Frontal cortex (tissue), 4 donors: Measurements from ENCODE around the gene STARD9. TPM values are rescaled to one million over a fixed set of nuclear protein-coding genes. Genes with fewer than 3 reads are reported as not detected.
"Not testable (repeated sequence)": the region's sequence is repeated elsewhere in the genome, so short reads cannot be mapped to it uniquely, and the experiment has no call there.

Experiments used
- DNase-seq, 2 donors: peaks; one replicate each; pipeline ENCODE4 v3.0.0; 2012; ENCODE audit warnings: low spot score in 2 of 2
- FAIRE-seq: peaks from 2 replicates; lab custom pipeline; 2012; peaks lifted over from hg19 to GRCh38; lab: Jason Lieb, UNC
- total RNA-seq: library from RNA; depleted of rRNA; stranded (reverse); fragments of >200 nt; gene quantifications from one replicate; pipeline ENCODE4 v1.2.3, GENCODE V29; 2014
- donor health status: control.
- donor health status: control.
- donor health status: control.

The STARD9 gene
- total RNA-seq, 1 donor from 2014 or later: 5.3 TPM

DNA sequence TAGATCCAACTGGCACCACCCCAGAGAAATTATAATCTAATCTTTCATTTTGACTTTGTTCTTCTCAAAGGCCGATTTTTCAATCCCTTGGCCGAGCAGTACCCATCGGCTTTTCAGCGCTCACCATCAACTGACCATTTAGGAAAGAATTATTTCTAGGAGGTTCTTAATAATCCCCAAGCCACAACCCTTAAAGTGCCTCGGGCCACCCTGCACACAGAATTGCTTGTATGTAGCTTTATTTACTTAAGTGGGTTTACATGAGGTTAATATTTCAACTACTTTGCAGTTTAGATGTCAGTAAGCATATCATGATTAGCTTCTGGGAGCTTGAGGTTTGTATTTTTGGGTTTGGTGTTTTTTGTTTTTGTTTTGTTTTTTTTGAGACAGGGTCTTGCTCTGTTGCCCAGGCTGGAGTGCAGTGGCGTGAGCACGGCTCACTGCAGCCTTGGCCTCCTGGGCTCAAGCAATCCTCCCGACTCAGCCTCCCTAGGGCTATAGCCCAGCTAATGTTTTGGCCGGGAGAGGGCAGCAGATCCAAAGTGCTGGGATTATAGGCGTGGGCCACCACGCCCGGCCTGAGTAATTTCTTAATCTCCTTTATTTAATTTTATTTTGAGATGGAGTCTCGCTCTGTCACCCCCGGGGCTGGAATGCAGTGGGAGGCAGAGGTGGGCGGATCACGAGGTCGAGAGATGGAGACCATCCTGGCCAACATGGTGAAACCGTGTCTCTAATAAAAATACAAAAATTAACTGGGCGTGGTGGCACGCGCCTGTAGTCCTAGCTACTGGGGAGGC, 162.3 kb downstream of the STARD9 start:
- FAIRE-seq: no peak

DNA sequence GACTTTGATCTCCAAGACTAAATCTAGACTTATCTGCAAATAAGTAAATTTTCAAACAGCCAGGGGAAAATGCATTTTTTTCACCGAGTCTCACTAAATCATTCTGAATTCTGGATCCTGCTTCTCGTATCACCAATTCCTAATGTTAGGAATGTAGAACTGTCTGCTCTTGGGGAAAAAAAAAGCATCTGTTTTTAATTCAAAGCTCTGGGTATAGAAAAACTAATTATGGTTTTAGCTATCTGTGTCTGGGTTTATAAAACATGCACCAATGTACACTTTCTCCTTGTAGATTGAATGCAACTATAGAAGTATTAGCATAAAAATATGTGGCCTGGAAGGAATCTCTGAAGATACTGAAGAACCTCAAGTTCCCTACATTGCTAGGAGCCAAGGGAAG, 166.3 kb downstream of the STARD9 start:
- FAIRE-seq (no peak), DNase-seq (no peak)

More for the DNA sequence above, 162.3 kb downstream of the STARD9 start:
- no peak for DNase-seq

DNA sequence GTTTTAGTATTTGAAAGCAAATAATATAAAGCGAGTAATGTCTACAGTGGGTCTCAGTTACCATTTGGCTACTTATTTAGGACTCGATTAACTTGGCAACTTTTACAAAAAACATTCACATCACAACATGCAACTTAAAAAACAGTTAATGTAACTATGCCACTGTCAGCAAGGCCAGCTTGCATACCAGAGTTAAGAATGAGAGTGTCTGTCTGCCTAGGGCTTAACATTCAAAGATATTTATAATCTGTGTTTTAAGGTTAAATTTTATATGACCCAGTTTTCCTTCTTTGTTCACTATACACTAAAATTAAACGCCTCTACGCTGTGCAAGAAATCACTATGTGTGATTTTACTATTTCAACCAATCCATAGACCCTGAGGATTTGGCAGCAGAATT, 166.7 kb downstream of the STARD9 start:
- DNase-seq (no peak), FAIRE-seq (no peak)

DNA sequence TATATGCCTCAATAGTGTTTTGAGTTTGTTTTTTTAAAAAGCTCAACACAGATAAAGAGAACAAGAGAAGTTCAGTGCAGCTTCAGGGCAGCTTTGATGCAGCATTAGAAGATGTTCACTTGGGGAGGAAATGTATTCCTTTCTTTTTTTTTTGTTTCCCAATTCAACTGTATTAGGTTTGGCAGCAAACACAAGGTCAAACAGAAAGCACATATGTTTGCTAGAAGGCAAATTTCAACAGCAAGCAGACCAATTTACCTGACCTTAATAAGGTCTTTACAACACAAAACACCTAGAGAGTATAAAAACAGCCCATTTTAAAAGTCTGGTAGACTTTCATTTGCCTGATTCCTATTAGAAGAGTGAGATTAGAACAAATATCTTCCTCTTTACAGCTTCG, 168.8 kb downstream of the STARD9 start:
- FAIRE-seq: no peak

DNA sequence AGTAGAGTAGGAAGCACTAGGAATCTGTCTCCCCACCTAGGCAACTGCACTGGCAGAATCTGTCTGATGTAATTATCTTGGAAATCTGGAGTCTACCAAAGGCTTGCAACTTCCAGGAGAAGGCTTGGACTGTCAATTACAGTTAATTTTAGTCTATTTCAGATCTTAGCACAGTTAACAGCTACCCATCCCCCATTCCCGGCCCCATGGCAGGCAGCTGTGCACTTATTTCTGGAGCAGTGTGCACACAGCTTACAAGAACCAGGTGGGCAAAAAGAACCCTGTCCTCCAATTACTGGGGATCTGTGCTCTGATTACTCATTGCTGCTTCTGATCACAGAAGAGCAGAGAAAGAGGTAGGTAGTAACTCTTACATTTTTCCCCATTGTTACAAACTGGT, 173.9 kb downstream of the STARD9 start:
- no peak for FAIRE-seq

More for the DNA sequence above, 168.8 kb downstream of the STARD9 start:
- DNase-seq: no peak

DNA sequence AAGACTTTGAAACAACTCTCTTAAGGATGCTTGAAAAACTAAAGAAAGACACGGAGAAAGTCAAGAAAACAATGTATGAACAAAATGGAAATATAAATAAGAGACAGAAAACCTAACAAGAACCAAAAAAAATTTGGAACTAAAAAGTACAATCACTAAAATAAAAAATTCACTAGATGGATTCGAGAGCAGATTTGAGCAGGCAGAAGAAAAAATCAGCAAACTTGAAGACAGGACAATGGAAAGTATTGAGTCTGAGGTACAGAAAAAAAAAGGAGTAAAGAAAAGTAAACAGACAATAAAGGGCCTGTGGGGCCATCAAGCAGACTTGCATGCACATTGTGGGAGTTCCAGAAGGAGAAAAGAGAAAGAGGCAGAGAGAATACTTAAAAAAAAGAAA, 174.9 kb downstream of the STARD9 start:
- FAIRE-seq: no peak
- DNase-seq: no peak

More for the DNA sequence above, 173.9 kb downstream of the STARD9 start:
- DNase-seq: no peak

DNA sequence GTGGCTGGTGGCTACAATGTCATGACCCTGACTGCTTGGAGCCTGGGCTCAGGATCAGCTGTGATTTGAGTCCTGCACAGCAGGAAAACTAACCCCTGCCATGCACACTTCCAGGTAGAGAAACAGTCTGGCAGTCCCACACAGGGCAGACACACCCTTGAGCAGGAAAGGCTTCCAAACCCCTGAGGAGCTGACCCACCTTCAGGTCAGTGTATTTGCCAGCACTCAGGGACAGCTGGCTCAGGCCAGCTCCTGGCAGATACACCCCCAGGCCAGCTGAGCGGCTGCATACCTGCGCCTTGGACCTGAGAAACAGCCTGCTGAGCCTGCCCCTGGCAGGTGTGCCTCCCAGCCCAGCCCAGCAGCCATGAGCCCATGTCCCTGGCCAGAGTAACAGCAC, 183.7 kb downstream of the STARD9 start:
- DNase-seq: no peak
- FAIRE-seq: no peak

DNA sequence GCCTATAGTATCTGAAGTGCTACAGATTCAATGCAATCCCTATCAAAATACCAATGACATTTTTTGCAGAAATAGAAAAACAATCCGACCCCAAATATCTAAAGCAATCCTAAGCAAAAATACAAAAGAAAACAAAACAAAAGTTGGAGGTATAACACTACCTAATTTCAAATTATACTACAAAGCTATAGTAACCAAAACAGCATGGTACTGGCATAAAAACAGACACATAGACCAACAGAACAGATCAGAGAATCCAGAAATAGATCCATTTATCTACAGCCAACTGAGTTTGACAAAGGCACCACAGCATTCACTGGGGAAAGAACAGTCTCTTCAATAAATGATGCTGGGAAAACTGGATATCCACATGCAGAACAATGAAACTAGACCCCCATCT, 185.4 kb downstream of the STARD9 start:
- DNase-seq: no peak
- FAIRE-seq: no peak

DNA sequence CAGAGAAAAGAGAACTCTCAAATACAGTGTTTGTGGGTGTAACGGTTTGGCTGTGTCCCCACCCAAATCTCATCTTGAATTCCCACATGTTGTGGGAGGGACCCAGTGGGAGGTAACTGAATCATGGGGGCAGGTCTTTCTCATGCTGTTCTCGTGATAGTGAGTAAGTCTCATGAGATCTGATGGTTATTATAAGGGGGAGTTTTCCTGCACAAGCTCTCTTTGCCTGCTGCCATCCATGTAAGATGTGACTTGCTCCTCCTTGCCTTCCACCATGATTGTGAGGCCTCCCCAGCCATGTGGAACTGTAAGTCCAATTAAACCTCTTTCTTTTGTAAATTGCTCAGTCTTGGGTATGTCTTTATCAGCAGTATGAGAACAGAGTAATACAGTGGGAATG, 186.4 kb downstream of the STARD9 start:
- not testable (repeated sequence) for FAIRE-seq, DNase-seq

DNA sequence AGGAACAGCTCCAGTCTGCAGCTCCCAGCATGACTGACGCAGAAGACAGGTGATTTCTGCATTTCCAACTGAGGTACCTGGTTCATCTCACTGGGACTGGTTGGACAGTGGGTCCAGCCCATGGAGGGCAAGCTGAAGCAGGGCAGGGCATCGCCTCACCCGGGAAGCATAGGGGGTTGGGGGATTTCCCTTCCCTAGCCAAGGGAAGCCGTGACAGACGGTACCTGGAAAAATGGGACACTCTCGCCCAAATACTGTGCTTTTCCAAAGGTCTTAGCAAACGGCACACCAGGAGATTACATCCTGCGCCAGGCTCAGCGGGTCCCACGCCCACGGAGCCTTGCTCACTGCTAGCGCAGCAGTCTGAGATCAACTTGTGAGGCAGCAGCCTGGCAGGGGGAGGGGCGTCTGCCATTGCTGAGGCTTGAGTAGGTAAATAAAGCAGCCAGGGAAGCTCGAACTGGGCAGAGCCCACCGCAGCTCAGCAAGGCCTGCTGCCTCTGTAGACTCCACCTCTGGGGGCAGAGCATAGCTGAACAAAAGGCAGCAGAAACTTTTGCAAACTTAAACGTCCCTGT, 188.8 kb downstream of the STARD9 start:
- DNase-seq, FAIRE-seq: not testable (repeated sequence)

DNA sequence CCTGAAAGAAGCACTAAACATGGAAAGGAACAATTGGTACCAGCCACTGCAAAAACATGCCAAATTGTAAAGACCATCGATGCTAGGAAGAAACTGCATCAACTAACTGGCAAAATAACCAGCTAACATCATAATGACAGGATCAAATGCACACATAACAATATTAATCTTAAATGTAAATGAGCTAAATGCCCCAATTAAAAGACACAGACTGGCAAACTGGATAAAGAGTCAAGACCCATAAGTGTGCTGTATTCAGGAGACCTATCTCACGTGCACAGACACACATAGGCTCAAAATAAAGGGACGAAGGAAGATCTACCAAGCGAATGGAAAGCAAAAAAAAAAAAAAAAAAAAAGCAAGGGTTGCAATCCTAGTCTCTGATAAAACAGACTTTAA, 190.7 kb downstream of the STARD9 start:
- DNase-seq, FAIRE-seq: not testable (repeated sequence)

Other genes with a start within 250 kb of the STARD9 start
- gene CAPN3, start 216.1 kb upstream of the STARD9 start, total RNA-seq: 2.0 TPM
- gene ZNF106, start 84.5 kb upstream of the STARD9 start, total RNA-seq: 39.1 TPM
- 22.4 TPM for gene SNAP23, start 80.0 kb upstream of the STARD9 start, total RNA-seq
- gene LRRC57, start 26.8 kb upstream of the STARD9 start, total RNA-seq: 14.3 TPM
- 60.7 TPM for gene HAUS2, start 26.8 kb upstream of the STARD9 start, total RNA-seq
- gene CDAN1, start 161.5 kb downstream of the STARD9 start, total RNA-seq: 9.8 TPM